HuH-7.5 (cell line): Measurements from ENCODE around the gene MEN1.
A peak's percentile ranks its signal among the peaks of the same experiment; 100 is the strongest.

Experiments used
- DNase-seq: peaks from one replicate; pipeline ENCODE4 v3.0.0; 2011; ENCODE audit warnings: low spot score

The MEN1 gene

GRCh38 chr11:64810271-64810890 is at the start of gene MEN1:
MEN1 (minus strand) TSS chr11:64810551; CDS start chr11:64810109, 442 bp downstream.
- peak; percentile 98 for DNase-seq

DNA sequence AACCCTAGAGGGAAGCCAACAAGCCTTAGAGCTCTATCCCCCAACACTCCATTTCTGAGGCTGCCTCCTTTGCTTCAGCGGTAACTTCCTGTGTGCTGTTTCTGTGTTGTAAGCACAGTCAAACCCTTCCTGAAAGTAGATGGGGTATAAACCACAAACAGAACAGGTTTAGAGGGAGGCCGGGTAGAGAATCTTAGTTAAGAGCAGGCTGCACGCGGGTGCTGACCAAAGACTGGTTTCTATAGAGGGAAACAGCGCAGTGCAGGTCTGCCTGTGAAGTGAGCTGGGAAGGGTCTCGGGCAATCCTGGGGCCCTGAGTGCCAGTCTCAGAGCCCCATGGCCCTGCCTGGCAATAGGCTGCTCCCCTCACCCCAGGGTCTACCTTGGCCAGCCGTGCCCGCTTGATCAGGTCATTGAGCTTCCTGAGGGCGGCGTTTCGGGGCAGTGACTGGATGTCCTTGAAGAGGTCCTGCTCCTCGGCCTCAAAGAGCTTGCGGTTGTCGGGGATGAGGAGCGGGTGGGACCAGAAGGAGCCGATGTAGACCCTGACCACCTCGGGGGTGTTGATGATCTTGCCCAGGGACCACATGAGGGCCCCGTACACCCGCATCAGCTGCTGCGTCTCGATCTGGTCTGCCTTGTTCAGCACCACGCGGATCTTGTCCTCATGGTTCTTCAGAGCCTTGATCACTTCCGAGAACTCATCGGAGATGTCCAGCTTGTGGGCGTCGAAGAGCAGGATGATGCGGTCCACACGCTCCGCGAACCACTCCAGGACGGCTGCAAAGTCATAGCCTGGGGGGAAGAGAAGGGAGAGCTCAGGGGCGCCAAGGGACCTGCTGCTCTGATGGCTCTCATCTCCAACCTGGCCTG is 49.4 kb upstream of the MEN1 start:
- no peak for DNase-seq

- DNase-seq: no peak
Measured at GRCh38 chr11:64858467-64859263, 48.3 kb upstream of the MEN1 start.

DNA sequence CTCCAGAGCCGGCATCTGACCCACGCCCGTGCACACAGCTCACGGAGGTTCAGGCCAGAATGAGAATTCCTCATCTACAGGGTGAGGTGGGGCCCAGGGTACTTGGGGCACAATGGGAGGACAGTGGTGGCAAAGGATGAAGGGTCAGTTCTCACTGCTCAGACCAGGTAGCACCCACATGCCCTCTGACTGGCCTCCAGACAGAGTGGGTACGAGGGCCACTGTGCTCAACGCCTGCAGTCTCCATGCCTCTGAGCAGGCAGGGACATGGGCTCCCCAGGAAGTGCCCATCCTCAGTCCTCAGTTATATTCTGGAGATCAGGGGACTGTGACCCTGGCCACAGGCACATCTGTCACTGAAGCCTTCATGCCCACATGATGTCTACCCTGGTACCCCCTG is 47.1 kb upstream of the MEN1 start:
- DNase-seq: no peak

GRCh38 chr11:64856382-64857227 is 46.3 kb upstream of the MEN1 start:
- no peak for DNase-seq

GRCh38 chr11:64855596-64856304 is 45.4 kb upstream of the MEN1 start:
- no peak for DNase-seq

DNA sequence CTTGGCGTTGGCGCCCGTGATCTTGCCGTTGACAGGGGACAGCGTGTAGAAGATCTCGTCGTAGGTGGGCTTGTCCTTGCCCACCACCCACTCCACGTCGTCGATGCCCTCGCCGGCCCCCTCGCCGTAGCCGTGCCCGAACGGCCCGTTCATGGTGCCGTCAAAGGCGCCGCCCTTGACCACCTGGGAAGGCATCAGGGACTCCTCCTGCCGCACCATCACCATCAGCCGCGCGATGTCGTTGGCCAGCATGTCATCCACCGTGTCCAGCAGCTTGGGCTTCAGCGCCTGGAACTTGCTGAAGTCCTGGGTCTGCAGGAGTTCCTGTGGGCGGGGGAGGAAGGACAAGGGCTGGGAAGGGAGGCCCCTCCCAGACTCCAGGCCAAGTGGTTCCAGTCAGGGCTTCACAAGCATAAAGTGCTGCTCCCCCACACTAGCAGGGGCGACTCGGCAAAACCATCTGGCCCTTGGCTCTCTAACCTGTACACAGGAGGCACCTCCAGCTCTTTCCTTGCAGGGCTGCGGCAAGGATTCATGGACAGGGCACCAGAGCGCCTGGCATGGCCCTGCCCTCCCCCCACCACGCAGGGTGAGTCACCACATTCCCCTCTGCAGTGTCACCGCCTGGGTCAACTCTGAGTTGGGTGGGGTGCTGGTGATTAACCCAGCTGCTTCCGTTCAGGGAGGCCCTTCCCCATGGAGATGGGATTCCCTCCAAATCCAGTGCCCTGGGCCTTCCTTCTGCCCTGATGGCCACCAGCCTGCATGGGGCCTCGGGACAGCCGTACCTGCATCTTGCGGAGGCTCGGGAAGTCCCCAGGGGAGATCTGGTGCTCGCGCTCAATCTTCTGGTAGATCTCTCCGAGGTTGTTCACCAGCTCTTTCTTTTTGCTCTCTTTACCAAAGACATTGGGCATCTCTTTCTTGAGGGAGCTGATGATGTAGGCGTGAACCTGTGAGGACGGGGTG is 44.5 kb upstream of the MEN1 start:
- peak; percentile 75 for DNase-seq

- DNase-seq: no peak
Measured at GRCh38 chr11:64854157-64854533, 43.8 kb upstream of the MEN1 start.

DNA sequence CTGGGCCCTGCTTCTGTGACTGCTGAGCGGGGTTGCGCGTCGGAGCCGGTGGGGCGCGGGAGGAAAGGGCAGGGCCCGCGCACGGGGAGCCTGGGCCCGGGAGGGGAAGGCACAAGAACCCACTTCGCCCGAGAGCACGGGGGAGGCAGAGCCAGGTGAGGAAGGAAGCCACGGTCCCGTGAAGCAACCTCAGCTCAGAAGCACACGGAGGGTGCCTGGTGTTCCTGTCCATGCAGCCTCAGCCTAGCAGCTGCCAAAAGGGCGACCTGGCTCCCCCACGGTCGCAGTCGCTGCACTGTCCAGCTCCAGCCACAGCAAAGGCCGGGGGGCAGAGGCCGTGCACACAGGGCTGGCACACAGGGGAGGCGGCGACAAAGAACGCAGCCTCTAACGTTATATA is 43.4 kb upstream of the MEN1 start:
- no peak for DNase-seq

- DNase-seq: no peak
Measured at GRCh38 chr11:64852804-64853509, 42.6 kb upstream of the MEN1 start.

GRCh38 chr11:64851831-64852351 is 41.5 kb upstream of the MEN1 start:
- no peak for DNase-seq

DNA sequence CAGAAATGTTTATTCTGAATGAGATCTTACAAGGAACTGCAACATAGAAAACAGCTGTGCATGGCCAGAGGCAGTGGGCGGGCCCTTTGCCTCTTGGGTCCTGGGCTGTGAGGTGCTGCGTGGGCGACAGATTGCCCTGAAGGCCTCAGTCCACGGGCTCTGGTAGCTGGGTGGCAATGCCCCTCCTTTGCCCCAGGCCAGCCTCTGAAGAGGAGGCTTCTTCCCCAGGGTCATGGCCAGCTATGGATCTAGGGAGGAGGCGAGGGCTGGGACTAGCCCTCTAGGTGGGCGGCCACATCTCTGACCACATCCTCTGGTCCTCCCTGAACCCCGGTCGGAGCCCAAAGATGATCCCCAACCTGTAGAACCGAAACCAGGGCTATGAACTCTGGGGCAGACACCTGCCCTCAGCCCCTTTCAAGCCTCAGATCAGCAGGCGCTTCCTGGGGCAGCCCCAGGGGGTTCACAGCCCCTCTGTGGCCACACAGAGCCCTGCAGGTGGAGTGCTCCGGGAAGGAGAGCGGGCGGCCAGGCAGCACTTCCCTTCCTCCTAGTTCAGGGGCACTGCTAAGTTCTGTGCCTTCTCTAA is 40.7 kb upstream of the MEN1 start:
- no peak for DNase-seq

DNA sequence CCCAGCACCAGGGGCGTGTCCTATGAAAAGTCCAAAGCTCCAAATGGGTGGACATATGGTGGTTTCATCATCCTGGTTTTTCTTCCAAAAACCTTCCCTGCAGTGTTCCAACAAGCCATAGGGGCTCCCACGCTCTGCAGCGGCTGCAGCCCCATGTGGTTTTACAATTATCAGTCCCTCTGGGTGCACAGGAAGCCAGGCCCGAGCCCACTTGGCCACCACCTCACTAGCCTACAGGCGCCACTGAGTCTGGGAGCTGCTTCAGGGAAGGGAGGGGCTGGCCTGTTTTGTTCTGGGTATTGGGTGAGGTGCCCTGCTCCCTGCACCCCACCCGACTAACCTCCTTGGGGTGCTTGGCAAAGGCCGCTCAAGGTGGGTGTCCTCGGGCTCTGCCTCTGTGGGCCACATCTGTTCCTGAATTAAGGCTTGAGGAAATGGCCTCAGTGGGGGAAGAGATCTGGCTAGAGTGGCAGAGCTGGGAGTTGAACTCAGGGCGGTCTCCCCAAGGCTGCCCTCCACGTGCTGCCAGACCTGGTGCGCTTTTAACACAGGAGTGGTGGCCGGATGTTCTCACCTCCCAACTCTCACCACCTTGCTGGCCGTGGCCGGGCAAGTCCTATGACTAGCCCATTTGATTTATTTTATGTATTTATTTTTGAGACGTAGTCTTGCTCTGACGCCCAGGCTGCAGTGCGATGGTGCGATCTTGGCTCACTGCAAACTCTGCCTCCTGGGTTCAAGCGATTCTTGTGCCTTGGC is 39.4 kb upstream of the MEN1 start:
- no peak for DNase-seq

- DNase-seq: no peak
Measured at GRCh38 chr11:64848826-64849597, 38.7 kb upstream of the MEN1 start.

GRCh38 chr11:64848214-64848825 is 38.0 kb upstream of the MEN1 start:
- DNase-seq: no peak

- peak; percentile 98 for DNase-seq
Measured at GRCh38 chr11:64846998-64847666, 36.8 kb upstream of the MEN1 start.
